HG03575 (cell line): ENCODE measurements around the gene ELANE.
"Not testable (repeated sequence)": the region's sequence is repeated elsewhere in the genome, so short reads cannot be mapped to it uniquely, and the experiment has no call there.

Experiments used
- ATAC-seq: cut with Tn5 transposase; IDR thresholded peaks from one replicate; pipeline ENCODE4 v1.9.1; 2021; ENCODE audit not compliant: unreplicated experiment, insufficient number of reproducible peaks, low FRiP score; ENCODE audit errors: extremely low read depth

Gene ELANE

DNA sequence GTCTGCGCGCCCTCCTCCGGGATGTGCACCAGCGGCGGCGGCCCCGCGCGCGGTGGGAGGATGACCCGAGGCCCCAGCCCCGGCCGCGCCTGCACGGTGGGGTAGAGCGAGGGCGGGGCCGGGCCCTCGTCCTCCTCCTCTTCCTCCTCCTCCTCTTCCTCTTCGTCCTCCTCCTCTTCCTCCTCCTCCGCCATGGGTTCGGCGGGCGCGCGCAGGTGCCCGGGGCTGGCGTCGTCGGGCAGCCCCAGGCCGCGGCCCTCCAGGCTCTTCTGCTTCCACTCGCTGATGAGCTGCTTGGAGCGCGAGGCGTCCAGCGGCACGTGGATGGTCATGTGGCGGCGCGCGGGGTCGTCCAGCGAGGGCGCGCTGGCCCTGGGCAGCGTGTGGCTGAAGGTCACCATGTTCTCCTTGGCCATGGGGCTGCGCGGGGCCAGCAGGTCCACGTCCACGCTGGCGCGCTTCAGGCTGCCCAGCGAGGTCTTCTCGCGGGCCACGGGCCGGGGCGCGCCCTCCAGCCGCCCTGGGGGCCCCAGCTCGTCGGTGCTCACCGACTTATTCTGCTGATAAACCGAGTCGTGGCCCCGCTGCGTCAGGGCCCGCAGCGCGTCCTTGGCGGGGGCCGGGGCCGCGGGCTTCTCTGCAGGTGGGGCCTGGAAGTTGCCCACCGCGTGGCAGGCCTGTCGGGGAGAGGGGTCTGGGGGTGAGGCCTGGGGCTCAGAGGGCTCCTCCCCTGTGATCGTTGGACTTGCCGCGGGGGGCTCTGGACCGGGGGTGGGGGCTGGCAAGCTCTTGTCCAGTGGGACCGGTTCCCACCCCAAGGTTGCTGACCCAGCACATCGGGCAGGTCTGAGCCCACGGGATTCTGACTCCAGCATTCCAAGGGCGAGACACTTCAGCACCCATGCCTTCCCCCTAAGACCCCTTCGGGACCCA, 38.6 kb upstream of the ELANE start:
- ATAC-seq, result no peak

DNA sequence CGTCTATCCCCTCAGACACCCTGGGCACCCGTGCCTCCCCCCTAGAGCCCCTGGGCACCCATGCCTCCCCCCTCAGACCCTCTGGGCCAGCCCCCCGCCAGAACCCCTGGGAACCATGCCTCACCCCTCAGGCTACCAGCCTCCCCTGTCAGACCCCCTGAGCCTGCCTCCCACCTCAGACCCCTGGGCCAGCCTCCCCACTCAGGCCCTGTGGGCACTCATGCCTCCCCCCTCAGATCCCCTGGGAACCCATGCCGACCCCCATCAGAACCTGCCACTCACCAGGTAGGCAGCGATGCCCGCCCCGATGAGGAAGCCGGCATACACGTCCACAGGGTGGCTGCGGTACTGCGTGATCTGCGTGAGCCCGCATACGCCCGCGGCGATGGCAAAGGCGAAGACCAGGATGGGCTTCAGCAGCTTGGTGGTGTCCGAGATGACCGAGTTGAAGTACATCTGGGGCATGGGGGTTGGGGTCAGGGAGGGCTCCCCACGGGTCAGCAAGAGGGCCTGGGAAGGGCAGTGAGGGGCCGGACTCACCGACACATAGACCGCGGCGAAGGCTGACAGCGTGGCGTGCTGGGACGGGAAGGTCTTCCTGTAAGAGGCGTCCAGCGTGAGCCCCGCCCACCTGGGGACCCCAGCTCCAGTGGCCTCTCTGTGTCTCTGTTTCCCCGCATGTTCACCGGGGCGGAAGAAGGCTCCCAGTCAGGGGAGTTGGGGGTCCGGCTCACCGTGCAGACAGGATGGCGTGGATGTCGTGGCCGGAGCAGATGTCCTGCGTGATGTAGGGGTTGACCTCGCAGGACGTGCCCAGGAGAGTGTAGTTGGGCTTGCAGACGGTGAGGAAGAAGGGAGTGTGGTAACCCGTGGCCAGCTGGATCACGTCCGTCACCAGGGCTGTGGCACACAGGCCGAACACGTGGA, 37.7 kb upstream of the ELANE start:
- ATAC-seq, result no peak

DNA sequence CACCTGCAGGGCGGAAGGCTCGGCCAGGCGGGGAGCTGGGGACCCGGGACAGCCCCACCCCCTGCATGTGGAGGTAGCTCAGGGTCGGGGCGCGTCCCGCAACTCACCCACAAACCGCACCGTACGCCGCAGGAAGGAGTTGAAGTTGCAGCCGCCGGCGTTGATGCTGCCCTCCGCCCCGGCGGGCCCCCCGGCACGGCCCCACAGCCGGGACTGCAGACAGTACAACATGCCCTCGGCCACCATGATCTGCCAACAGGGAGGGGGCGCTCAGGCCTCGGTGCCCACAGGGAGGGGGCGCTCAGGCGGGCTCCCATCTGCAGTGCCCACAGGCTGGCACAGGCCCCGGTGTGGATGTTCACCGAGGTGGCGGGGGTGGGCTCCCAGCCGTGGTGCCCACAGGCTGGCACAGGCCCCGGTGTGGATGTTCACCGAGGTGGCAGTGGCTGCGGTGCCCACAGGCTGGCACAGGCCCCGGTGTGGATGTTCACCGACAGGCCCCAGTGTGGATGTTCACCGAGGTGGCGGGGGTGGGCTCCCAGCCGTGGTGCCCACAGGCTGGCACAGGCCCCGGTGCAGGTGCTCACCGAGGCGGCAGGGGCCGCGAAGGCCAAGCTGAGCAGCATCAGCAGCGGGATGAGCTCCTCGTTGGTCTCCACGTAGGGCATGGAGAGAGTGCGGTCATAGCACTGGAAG, 36.9 kb upstream of the ELANE start:
- no peak for ATAC-seq

DNA sequence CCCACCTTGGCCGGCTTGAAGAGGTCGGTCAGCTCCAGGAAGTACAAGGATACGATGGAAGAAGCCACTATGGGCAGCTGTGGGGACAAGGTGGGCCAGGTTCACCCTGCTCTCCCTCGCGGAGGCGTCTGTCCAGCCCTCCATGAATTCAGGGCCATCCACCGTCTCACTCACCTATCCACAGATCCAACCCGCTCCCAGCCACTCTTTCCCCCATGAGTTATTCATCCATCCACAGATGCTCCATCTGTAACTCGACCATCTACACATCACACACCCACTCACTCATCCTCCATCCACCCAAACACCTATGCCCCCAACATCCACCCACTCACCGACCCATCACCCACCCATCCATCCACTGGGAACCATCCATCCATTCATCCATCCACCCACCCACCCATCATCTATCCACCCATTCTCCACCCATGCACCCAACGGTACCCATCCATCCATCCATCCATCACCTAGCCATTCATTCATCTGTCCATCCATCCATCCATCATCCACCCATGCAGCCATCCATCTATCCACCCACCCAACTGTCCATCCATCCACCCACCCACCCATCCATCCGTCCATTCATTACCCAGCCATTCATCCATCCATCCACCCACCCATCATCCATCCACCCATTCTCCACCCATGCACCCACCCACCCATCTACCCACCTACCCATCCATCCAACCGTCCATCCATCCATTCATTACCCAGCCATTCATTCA, 36.2 kb upstream of the ELANE start:
- no peak for ATAC-seq

DNA sequence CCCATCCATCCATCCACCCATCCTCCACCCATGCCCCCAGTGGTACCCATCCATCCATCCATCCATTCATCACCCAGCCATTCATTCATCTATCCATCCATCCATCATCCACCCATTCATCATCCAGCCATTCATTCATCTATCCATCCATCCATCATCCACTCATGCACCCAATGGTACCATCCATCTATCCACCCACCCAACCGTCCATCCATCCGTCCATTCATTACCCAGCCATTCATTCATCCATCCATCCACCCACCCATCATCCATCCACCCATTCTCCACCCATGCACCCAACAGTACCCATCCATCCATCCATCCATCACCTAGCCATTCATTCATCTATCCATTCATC, 35.6 kb upstream of the ELANE start:
- ATAC-seq, result no peak

DNA sequence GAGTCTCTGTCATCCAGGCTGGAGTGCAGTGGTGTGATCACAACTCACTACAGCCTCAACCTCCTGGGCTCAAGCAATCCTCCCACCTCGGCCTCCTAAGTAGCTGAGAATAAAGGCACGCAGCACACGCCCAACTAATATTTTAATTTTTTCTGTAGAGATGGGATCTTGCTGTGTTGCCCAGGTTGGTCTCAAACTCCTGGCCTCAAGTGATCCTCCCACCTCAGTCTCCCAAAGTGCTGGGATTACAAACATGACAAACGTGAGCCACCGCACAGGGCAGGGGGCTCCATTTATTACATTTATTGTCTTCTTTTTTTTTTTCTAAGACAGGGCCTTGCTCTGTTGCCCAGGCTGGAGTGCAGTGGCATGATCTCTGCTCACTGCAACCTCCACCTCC, 31.9 kb upstream of the ELANE start:
- not testable (repeated sequence) for ATAC-seq

DNA sequence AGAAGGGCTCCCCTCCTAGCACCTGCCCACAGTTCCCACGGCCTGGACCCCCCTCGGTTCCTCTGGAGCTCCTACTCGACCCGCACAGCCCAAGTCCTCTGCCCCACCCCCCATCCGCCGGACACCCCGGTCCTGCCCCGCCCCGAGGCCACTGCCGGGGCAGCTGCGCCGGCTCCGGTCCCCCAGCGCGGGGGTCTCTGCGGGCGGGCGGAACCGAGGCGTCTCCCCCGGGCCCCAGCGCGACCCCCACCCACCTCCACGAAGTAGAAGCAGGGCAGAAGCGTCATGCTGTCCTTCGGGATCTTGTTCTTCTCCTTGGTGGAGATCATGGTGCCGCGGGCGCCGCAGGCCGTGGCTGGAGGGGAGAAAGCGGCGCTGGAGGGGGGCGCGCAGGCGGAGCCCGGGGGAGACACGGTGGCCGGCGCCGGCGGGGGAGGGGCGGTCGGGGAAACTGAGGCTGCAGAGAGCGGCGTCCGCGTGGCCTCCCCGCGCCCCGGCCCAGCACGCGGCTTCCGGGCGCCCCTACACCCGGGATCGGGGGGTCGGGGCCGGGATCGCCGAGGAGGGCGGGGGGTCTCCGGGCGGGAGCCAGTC, 30.8 kb upstream of the ELANE start:
- no peak for ATAC-seq

DNA sequence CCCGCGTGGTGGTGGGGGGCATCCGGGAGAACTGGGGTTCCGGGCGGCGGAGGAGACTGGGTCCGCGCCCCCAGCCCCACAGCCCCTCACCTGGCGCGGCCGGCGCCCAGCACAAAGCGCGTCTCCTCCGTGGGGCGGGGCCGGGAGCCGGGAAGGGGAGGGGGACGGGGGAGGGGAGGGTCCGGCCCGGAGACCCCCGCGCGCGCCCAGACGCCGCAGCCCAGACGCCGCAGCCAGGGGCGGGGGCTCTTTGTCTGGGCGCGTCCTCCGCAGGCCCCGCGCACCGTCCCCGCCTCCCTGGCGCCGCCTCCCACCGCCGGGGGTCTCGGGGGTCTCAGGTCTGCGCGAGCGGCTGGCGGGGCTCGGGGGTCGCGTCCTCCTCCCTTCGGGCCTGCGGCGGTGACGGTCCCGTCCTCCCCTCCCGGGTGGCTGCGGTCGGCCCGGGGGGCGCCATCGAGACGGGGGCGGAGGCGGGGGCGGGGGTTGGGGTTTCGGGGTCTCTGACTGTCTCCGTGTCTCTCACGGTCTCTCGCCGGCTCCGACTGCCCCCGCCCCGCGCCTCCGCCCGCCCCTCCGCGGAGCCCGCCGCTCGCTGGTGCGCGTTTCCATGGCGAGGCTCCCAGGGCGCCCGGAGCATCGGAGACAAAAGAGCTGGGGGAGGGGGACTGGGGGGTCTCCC, 30.1 kb upstream of the ELANE start, which contains the start of gene PLPPR3:
Gene PLPPR3, minus strand, starts transcription at position 131 of the 679 bp plus-strand sequence. CDS start 396 bp downstream, outside the sequence.
- ATAC-seq, result no peak

DNA sequence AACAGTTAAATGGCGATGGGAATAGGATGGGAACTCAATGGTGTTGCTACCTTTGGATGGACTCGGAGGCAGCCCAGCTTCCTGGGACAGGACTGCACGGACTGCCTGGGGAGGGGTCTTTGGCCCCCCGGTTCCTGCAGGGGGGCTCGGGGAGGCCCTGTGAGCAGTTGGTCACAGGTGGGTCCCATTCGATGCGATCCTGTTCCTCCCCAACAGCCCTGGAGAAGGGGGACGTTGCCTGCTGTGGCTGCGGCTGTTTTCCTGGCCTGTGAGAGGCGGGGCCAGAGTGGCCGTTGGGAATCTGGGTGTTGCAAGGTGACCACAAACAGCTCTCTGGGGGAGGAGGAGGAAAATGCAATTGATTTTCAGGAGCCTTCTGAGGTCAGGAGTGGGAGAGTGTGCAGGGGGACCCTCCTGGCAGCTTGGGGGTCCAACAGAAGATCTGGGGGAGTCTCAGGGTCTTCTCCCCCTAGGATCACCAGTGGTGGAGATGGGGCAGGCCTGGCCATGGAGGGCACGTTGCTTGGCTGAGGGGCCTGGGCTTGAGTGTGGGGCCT, 28.5 kb upstream of the ELANE start:
- ATAC-seq, result no peak

DNA sequence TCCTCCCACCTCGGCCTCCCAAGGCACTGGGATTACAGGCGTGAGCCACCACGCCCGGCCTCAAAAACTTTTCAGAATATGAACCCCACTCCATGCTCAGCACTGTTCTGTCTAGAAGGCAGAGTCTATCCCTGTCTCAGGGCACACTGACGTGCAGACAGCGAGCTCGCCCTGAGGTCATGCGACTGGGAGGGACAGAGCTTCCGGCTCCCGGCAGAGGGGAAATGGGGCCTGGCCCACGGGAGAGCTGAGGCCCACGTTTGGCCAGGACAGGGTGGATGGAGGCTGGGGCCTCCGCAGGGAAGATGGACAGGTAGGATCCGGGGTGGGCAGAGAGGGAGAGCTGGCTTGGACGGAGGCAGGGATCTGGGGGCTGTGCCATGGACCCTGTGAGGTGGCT, 27.2 kb upstream of the ELANE start:
- ATAC-seq, result no peak

DNA sequence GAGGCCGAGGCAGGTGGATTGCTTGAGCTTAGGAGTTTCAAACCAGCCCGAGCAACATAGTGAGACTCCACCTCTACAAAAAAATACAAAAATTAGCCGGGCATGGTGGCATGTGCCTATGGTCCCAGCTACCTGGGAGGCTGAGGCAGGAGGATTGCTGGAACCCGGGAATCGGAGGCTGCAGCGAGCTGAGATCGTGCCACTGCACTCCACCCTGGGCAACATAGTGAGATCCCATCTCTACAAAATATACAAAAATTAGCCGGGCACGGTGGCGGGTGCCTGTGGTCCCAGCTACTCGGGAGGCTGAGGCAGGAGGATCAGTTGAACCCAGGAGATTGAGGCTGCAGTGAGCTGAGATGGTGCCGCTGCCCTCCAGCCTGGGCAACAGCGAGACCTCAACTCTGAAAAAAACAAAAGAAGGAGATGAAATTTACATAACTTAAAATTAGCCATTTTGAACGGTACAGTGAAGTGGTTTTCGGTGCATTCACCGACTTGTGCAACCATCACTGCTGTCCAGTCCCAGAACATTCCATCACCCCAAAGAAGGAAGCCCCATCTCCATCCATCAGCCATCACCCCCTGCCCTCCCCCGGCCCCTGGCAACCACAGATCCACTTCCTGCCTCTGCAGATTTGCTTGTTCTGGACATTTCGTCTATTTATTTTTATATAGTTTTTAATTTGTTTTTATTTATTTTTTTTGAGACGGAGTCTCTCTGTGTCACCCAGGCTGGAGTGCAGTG, 26.0 kb upstream of the ELANE start:
- no peak for ATAC-seq

DNA sequence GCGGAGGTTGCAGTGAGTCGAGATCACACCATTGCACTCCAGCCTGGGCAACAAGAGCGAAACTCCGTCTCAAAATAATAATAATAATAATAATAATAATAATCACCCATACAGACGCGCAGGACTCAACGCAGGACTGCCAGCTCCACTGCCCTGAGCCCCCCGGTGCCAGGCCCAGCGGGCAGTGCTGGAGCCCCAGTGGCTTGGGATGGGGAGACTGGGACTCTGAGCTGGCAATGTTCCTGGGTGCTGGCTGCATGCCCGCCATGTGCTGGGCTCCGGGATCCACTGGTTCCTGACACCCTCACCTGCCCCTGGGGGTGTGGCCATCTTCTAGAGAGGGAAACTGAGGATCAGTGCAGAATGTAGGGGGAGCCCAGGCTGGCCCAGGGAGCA, 24.8 kb upstream of the ELANE start:
- no peak for ATAC-seq

DNA sequence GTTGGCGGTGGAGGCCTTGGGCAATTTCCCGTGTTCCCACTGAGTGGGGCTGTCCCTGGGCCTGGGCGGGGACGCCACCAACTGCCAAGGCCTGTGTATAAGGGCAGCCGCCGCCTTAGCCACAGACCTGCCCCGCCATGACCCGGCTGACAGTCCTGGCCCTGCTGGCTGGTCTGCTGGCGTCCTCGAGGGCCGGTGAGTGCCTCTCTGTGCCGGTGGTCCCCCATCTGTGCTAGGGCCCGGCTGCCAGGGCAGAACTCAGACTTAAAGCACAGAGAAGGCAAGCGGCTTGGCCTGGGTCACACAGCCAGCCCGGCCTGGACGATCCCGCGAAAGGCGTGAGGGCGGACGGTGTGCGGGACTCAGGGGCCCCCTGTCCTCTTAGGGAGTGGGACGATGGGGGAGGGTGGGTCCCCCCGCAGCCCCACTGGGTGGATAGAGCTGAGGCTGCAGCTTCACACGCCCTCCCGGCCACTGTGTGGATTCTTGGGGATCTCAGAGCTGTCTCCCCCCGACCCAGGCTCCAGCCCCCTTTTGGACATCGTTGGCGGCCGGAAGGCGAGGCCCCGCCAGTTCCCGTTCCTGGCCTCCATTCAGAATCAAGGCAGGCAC, 24.3 kb upstream of the ELANE start, which contains the start of gene AZU1:
Gene AZU1, plus strand, starts transcription at position 128 of the 612 bp plus-strand sequence. Its CDS starts 10 bp downstream, at position 138.
- ATAC-seq, result no peak

DNA sequence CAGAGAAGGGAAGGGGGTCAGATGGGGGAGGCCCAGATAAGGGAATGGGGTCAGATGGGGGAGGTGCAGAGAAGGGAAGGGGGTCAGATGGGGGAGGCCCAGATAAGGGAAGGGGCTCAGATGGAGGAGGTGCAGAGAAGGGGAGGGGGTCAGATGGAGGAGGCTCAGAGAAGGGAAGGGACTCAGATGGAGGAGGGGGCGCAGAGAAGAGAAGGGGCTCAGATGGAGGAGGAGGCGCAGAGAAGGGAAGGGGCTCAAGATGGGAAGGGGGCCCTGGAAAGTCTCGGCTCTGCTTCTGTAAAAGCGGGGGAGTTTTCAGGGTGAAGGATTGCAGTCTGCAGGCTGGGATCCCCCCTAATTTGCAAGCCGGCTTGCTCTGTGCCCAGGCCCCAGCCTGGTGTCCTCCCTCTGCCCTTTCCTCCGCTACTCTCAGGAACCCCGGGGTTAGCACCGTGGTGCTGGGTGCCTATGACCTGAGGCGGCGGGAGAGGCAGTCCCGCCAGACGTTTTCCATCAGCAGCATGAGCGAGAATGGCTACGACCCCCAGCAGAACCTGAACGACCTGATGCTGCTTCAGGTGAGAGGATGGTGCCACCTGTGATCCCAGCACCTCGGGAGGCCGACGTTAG, 22.9 kb upstream of the ELANE start:
- no peak for ATAC-seq

DNA sequence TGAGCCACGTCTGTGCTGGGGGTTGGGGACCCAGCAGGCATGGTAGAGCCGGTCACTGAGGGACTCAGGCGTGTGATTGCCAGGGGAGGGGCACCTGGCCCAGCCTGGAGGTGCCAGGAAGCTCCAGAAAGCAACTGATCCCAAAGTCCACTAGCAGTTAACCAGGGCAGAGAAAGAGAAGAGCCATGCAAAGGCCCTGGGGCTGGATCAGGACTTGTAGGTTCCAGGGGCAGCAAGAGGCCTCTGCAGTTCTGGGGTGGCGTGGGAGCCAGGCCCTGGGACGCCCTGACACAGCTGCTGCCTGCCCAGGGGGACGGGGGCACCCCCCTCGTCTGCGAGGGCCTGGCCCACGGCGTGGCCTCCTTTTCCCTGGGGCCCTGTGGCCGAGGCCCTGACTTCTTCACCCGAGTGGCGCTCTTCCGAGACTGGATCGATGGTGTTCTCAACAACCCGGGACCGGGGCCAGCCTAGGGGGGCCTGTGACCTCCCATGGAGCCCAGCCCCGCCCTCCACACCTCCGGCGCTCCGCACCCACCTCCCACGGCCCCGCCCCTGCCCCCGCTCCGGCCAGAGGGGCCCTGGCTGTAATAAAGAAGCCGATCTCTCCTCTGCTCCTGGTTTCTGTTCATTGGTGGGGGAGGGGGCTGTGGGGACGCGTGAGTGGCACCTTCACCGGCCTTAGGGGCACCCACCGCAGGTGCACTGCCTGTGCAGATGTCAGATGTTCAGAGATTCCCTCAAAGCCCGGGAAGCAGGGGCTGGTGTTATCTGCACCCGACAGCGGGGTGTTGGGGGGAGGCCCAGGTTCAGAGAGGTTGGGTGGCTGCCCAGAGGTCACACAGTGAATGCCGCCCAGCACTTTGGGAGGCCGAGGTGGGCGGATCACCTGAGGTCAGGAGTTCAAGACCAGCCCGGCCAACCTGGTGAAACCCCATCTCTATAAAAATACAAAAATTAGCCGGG, 20.4 kb upstream of the ELANE start:
- ATAC-seq, result no peak
